Measurements from ENCODE around the gene EMCN.

GRCh38 chr4:100391863-100392262, 126.0 kb downstream of the EMCN start:
- TF ChIP-seq POLR2A (IDR thresholded peaks at IDR 0.05) = no peak
- TF ChIP-seq, protein P1, sequence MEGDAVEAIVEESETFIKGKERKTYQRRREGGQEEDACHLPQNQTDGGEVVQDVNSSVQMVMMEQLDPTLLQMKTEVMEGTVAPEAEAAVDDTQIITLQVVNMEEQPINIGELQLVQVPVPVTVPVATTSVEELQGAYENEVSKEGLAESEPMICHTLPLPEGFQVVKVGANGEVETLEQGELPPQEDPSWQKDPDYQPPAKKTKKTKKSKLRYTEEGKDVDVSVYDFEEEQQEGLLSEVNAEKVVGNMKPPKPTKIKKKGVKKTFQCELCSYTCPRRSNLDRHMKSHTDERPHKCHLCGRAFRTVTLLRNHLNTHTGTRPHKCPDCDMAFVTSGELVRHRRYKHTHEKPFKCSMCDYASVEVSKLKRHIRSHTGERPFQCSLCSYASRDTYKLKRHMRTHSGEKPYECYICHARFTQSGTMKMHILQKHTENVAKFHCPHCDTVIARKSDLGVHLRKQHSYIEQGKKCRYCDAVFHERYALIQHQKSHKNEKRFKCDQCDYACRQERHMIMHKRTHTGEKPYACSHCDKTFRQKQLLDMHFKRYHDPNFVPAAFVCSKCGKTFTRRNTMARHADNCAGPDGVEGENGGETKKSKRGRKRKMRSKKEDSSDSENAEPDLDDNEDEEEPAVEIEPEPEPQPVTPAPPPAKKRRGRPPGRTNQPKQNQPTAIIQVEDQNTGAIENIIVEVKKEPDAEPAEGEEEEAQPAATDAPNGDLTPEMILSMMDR (IDR thresholded peaks at IDR 0.05 in 8 of 11, conservative IDR thresholded peaks at IDR 0.05 in 3 of 11) = no peak

Data from spleen (tissue), 7 donors.